Adrenal gland (tissue), 12 donors: ENCODE data around the gene SSH2. TPM values are rescaled to one million over a fixed set of nuclear protein-coding genes. Genes with fewer than 3 reads are reported as not detected.

Experiments used
- DNase-seq, 7 donors: peaks; one replicate each; pipeline ENCODE4 v3.0.0-alpha.2; 2019 to 2020
- H3K27ac ChIP-seq, 5 donors: fragments of 200-600 bp; sonication (generic) in 4 of 5; 1 replicate in 3 of 5; 2 replicates in 2 of 5; pipeline versions ENCODE4 v1.5.1 to v1.8.0; 2016 to 2020; ENCODE audit warnings: mild to moderate bottlenecking in 1 of 5
- H3K27me3 ChIP-seq: fragments of 200-600 bp; 2 replicates; pipeline ENCODE4 v1.8.0; 2021
- H3K36me3 ChIP-seq, 2 donors: fragments of 200-600 bp; replicated peaks in 1 of 2; 1 replicate in 1 of 2; 2 replicates in 1 of 2; pipeline versions ENCODE4 v1.5.1 to v1.8.0; 2018 to 2022
- H3K4me1 ChIP-seq, 2 donors: fragments of 200-600 bp; replicated peaks in 1 of 2; 1 replicate in 1 of 2; 2 replicates in 1 of 2; pipeline versions ENCODE4 v1.5.1 to v1.8.0; 2018 to 2021
- H3K4me3 ChIP-seq, 4 donors: fragments of 200-600 bp; sonication (generic) in 3 of 4; one replicate each; pipeline ENCODE4 v1.5.1; 2016 to 2018
- H3K9me3 ChIP-seq, 3 donors: fragments of 200-600 bp; sonication (generic) in 1 of 3; replicated peaks in 1 of 3; 1 replicate in 2 of 3; 2 replicates in 1 of 3; pipeline versions ENCODE4 v1.5.1 to v1.8.0; 2016 to 2021
- CTCF ChIP-seq, 6 experiments: fragments of 450-650 bp in 4 of 6; fragments of 200-600 bp in 2 of 6; sonication (generic) in 1 of 6; IDR thresholded peaks; 1 replicate in 5 of 6; 2 replicates in 1 of 6; pipeline versions ENCODE4 v1.5.1 to v1.8.0; 2016 to 2021; ENCODE audit warnings: antibody characterized with exemption in 6 of 6, mild to moderate bottlenecking in 2 of 6, moderate library complexity in 1 of 6
- POLR2A ChIP-seq, 2 donors: fragments of 450-650 bp; IDR thresholded peaks; one replicate each; pipeline ENCODE4 v1.6.1; 2017; ENCODE audit warnings: antibody characterized with exemption in 2 of 2, mild to moderate bottlenecking in 2 of 2, moderate library complexity in 1 of 2
- WGBS, 4 donors: extraction: QIAGEN DNeasy Blood & Tissue Kit in 2 of 4; methylation state at CpG; one replicate each; pipeline versions ENCODE4 v1.1.5 to v1.1.7; 2013 to 2017; 5-methylcytosine and 5-hydroxymethylcytosine counted together
- intact Hi-C, 2 donors: fragments of 100-400 bp; cut with DNase I; formaldehyde crosslinking; loops; one replicate each; pipeline versions ENCODE4 v1.14.1 to v1.15.0; 2022 to 2023
- polyA plus RNA-seq, 3 donors: library from polyadenylated mRNA; stranded (reverse); fragments of 200-250 nt in 2 of 3; fragments of 350-450 nt in 1 of 3; fragmentation: Illumina TruSeq in 1 of 3; extraction: RNeasy Lipid Tissue Mini Kit (QIAGEN cat#74804) in 1 of 3; gene quantifications; one replicate each; pipeline ENCODE4 v1.2.3, GENCODE V29; 2013 to 2014
- total RNA-seq, 9 donors: library from RNA; depleted of rRNA in 4 of 9; stranded (reverse); fragments of >200 nt in 4 of 9; fragments of 120-200 nt in 1 of 9; fragmentation: NEBNext Ultra II Directional in 1 of 9; extraction: Animal tissue kit (Norgen Biotek cat#: 25700) in 1 of 9; gene quantifications; one replicate each; pipeline versions ENCODE4 v1.1.0 to v1.2.4, GENCODE V29; 2013 to 2023
- donor health status: healthy with polysubstance abuse.
- donor health status: Bipolar disorder and iron deficiency.
- donor health status: DM: yes; HTN: yes; CAD: no.
- donor health status: DM: no; HTN: no; CAD: no.
- donor health status: DM: no; HTN: no; CAD: no.
- donor health status: DM: yes; HTN: yes; CAD: no.

SSH2 gene
- total and polyA plus RNA-seq, 12 donors: 7.6 to 35.8 (median 20.8) TPM

DNA sequence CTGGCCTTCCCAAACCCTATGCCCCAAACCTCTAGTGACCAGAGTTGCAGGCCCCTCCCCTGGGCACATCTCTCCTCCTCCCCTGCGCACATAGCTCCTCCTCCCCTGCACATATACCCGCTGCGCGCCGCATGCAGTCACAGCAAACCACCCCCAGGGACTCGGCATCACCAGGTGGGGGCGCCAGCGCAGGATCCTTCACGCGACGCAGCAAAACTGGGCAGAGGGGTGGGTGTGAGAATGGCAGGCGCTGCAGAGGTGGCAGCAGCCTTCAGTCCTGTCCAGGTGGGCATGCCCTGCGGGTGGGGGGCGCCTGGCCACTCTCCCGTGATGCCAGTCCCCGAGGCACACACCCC is 312.9 kb downstream of the SSH2 start:
- Histone ChIP-seq H3K27me3 (no peaks in the 10 kb centered on the region), H3K9me3 (no peaks in the 10 kb centered on the region), H3K4me3 (peak overlapping the region in 1 of 4 donors; percentile 50), H3K4me1 (peaks cover 27 to 57% of the 10 kb centered on the region in 2 donors), H3K27ac (no peak overlapping the region), H3K36me3 (no peaks in the 10 kb centered on the region)
- intact Hi-C loops: loop anchor here in 1 of 2 donors (5.0 kb wide), 1 partner anchor 35 kb away; no protein-coding TSS in a partner anchor
- peak; percentile 33 to 66 (median 42) for TF ChIP-seq CTCF (IDR thresholded peaks at IDR 0.05)
- TF ChIP-seq POLR2A (IDR thresholded peaks at IDR 0.05): no peak
- DNase-seq: peak; percentile 71 to 86 (median 77)
- WGBS, 4 donors: 5 to 27% (median 7%) methylated on average over 3 to 16 of the region's 16 CpGs; no CpG with 5 or more reads in 1 of the 4 donors

DNA sequence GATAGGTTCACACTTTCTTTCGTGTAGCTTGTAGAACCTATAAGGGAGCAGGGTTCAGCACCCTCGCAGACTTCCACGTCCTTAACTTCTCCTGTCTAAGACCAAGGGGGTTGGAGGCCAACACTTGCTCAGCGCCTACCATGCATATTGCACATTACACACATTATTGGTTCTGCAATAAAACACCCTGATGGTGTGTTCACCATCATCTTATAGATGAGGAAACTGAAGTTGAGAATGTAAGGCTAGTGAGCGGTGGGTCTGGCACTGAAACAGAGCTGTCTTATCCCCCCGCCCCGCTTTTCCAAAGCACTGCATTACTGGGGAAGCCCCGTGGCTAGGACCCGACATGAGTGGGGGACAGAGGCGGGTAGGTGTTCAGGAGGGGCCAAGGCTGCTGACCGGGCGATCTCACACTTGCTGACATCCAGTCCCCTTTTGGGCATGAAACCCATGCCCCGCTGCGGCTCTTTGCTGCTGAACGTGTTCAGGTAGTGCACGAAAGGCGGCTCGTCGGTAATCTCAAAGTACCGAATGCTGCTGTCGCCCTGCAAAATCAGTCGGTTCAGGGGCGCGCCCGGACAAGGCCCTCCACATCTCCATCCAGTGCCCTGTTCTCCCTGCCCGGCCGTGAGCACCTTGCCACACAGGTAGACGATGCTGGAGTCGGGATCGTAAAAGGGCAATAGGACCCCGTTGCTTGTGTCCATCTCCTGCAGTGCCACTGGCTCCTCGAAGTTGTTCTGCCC is 313.6 kb downstream of the SSH2 start:
- Histone ChIP-seq H3K4me1 (peaks cover 26 to 53% of the 10 kb centered on the region in 2 donors), H3K4me3 (peak overlapping the region in 1 of 4 donors; percentile 50), H3K9me3 (no peaks in the 10 kb centered on the region), H3K27ac (no peak overlapping the region), H3K27me3 (no peaks in the 10 kb centered on the region), H3K36me3 (no peaks in the 10 kb centered on the region)
- intact Hi-C loops: loop anchor here in 1 of 2 donors (5.0 kb wide), 1 partner anchor 34 kb away; no protein-coding TSS in a partner anchor
- TF ChIP-seq POLR2A (IDR thresholded peaks at IDR 0.05) (no peak), CTCF (IDR thresholded peaks at IDR 0.05) (no peak)
- 35 to 46% (median 37%) methylated on average over 28 to 32 of the region's 32 CpGs for WGBS, 4 donors
- DNase-seq: no peak

DNA sequence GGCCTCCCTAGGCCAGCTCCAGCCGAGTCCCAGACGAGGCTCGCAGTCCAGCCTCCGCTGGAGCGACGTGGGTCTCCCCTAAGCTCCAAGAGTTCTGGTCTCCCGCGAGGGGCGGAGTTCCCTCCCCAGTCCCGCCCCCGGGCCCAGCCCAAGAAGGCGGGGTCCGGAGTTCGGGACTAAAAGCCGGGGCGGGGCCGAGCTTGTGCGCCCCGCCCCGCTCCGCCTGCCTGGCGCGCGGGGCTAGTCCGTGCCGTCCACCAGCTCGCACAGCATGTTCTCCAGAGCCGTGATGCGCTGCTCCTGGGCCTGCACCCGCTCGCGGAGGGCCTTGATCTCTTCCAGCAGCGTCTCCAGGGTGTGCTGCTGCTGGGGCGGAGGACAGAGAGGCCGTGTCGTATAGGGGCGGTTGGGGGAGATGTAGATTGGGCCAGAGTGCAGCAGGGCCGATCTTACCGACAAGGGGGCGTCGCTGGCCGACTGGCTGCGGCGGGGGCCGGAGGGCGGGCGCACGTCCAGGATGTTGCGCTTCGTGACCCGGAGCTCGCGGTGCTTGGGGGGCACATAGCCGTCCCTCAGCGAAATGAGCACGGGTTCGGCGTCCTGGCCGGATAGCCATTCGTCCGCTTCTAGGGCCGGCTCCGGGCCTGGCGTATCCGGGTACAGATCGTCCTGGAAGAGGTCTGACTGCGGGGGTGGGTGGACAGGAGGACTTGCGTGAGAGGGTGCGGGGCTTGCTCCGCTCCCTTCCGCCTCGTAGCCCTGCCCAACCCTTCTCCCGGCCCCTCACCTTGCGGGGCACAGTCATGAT is 314.3 kb downstream of the SSH2 start:
- 0 to 4% (median 3%) methylated on average over 12 to 74 of the region's 74 CpGs for WGBS, 4 donors
- H3K27ac ChIP-seq: peak overlapping the region in 1 of 5 donors; percentile 45

More for the DNA sequence above, 314.3 kb downstream of the SSH2 start:
- TF ChIP-seq POLR2A (IDR thresholded peaks at IDR 0.05): peak in 1 of 2 donors; percentile 64
- no peak for TF ChIP-seq CTCF (IDR thresholded peaks at IDR 0.05)
- H3K9me3 ChIP-seq: no peaks in the 10 kb centered on the region
- peak; percentile 77 to 90 (median 84) for DNase-seq
- H3K27me3 ChIP-seq: no peaks in the 10 kb centered on the region
- H3K4me1 ChIP-seq: peaks cover 26 to 53% of the 10 kb centered on the region in 2 donors
- intact Hi-C loops: loop anchor here in 1 of 2 donors (5.0 kb wide), 1 partner anchor 33 kb away; no protein-coding TSS in a partner anchor
- no peaks in the 10 kb centered on the region for H3K36me3 ChIP-seq
- H3K4me3 ChIP-seq: peak overlapping the region in 2 of 4 donors; percentile 13 to 48
